ENCODE measurements around the gene TSG101.

- TF ChIP-seq EZH2 (IDR thresholded peaks at IDR 0.05): no peak
- TF ChIP-seq POLR2AphosphoS5 (IDR thresholded peaks at IDR 0.05; ENCODE audit: borderline replicate concordance, low read depth, low read length): no peak
These were observed 73.8 kb downstream of the TSG101 start for GRCh38 chr11:18452927-18453326.

Measured in SK-N-MC (cell line).